Measurements from ENCODE around the gene ZNF488.
"Not testable (repeated sequence)": the region's sequence is repeated elsewhere in the genome, so short reads cannot be mapped to it uniquely, and the experiment has no call there.

Gene ZNF488

GRCh38 chr10:47384148-47384921 is at the start of gene ZNF488:
Gene ZNF488 (minus strand): TSS chr10:47384293. CDS start chr10:47368829, 15,464 bp downstream.
- H3K36me3 ChIP-seq (ENCODE audit: insufficient read depth, low read length), result no peaks in the 10 kb centered on the region
- H3K4me3 ChIP-seq (ENCODE audit: low read depth in 1 of 2, low read length in 2 of 2), result peak within 1 kb of the TSS; percentile 58 to 72
- H3K27me3 ChIP-seq (ENCODE audit: control insufficient read depth in 1 of 2, insufficient read depth in 2 of 2, low read length in 2 of 2), result no peaks in the 10 kb centered on the region
- no peaks in the 10 kb centered on the region for H3K9me3 ChIP-seq (ENCODE audit: low read length)
- peaks cover 4% of the 10 kb centered on the region for H3K4me1 ChIP-seq (ENCODE audit: insufficient read depth, low read length)
- H3K27ac ChIP-seq (ENCODE audit: low read depth, low read length), result peak within 1 kb of the TSS; percentile 45
- no peak within 1 kb of the TSS for H3K9ac ChIP-seq (ENCODE audit: low read length)

DNA sequence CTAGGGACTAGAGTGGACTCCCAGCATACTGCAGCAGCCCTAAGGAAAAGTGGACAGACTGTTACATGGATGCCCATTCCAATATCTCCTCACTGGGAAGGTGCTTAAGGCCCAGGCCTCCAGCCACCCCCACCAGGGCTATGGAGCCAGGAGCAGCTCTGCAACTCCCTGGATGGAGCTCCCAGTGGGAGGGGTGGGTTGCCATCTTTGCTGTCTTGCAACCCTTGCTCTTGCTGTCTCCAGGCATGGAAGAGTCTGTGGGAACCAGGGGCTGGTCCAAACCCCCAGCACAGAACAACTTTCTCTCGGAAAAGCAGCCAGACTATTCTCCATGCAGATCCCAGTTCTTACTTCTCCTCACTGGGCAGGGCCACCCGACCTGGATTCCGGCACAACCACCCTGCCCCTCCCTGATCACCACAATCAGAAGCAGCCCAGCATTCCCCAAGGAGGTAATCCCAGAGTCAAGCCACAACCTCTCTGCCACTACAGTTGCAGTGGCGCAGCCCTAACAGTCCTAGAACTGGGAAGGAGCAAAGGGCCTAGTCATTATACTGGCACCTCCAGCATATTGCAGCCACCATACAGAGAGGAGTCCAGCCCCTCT is 41.8 kb upstream of the ZNF488 start:
- Histone ChIP-seq H3K27me3 (ENCODE audit: control insufficient read depth in 1 of 2, insufficient read depth in 2 of 2, low read length in 2 of 2) (no peaks in the 10 kb centered on the region), H3K9ac (ENCODE audit: low read length) (no peak overlapping the region), H3K36me3 (ENCODE audit: insufficient read depth, low read length) (no peaks in the 10 kb centered on the region), H3K9me3 (ENCODE audit: low read length) (no peaks in the 10 kb centered on the region), H3K4me3 (ENCODE audit: low read depth in 1 of 2, low read length in 2 of 2) (no peak overlapping the region), H3K27ac (ENCODE audit: low read depth, low read length) (no peak overlapping the region), H3K4me1 (ENCODE audit: insufficient read depth, low read length) (no peaks in the 10 kb centered on the region)

GRCh38 chr10:47424231-47424630 is 40.1 kb upstream of the ZNF488 start:
- Histone ChIP-seq H3K36me3 (ENCODE audit: insufficient read depth, low read length) (no peaks in the 10 kb centered on the region), H3K9me3 (ENCODE audit: low read length) (no peaks in the 10 kb centered on the region), H3K27me3 (ENCODE audit: control insufficient read depth in 1 of 2, insufficient read depth in 2 of 2, low read length in 2 of 2) (no peaks in the 10 kb centered on the region), H3K27ac (ENCODE audit: low read depth, low read length) (no peak overlapping the region), H3K9ac (ENCODE audit: low read length) (no peak overlapping the region), H3K4me3 (ENCODE audit: low read depth in 1 of 2, low read length in 2 of 2) (no peak overlapping the region), H3K4me1 (ENCODE audit: insufficient read depth, low read length) (no peaks in the 10 kb centered on the region)

DNA sequence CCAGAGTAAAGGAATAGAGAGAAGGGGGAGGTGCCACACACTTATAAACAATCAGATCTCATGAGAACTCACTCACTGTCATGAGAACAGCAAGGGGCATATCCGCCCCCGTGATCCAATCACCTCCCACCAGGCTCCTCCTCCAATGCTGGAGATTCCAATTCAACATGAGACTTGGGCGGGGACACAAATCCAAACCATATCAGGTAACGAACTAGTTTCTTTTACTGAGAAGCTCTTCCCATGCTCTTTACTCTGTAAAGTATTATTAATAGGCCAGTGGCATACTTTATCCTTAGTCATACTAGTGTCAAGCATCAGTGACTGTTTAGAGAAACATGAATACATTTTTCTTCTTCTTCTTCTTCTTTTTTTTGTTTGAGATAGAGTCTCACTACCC is 39.4 kb upstream of the ZNF488 start:
- Histone ChIP-seq H3K4me3 (ENCODE audit: low read depth in 1 of 2, low read length in 2 of 2) (no peak overlapping the region), H3K27ac (ENCODE audit: low read depth, low read length) (no peak overlapping the region), H3K9ac (ENCODE audit: low read length) (no peak overlapping the region), H3K36me3 (ENCODE audit: insufficient read depth, low read length) (no peaks in the 10 kb centered on the region), H3K27me3 (ENCODE audit: control insufficient read depth in 1 of 2, insufficient read depth in 2 of 2, low read length in 2 of 2) (no peaks in the 10 kb centered on the region), H3K4me1 (ENCODE audit: insufficient read depth, low read length) (no peaks in the 10 kb centered on the region), H3K9me3 (ENCODE audit: low read length) (no peaks in the 10 kb centered on the region)

GRCh38 chr10:47421057-47421952 is 37.2 kb upstream of the ZNF488 start:
- H3K36me3 ChIP-seq (ENCODE audit: insufficient read depth, low read length), result no peaks in the 10 kb centered on the region
- no peak overlapping the region for H3K4me3 ChIP-seq (ENCODE audit: low read depth in 1 of 2, low read length in 2 of 2)
- no peak overlapping the region for H3K27ac ChIP-seq (ENCODE audit: low read depth, low read length)
- H3K9ac ChIP-seq (ENCODE audit: low read length), result no peak overlapping the region
- H3K4me1 ChIP-seq (ENCODE audit: insufficient read depth, low read length), result no peaks in the 10 kb centered on the region
- no peaks in the 10 kb centered on the region for H3K9me3 ChIP-seq (ENCODE audit: low read length)
- no peaks in the 10 kb centered on the region for H3K27me3 ChIP-seq (ENCODE audit: control insufficient read depth in 1 of 2, insufficient read depth in 2 of 2, low read length in 2 of 2)

DNA sequence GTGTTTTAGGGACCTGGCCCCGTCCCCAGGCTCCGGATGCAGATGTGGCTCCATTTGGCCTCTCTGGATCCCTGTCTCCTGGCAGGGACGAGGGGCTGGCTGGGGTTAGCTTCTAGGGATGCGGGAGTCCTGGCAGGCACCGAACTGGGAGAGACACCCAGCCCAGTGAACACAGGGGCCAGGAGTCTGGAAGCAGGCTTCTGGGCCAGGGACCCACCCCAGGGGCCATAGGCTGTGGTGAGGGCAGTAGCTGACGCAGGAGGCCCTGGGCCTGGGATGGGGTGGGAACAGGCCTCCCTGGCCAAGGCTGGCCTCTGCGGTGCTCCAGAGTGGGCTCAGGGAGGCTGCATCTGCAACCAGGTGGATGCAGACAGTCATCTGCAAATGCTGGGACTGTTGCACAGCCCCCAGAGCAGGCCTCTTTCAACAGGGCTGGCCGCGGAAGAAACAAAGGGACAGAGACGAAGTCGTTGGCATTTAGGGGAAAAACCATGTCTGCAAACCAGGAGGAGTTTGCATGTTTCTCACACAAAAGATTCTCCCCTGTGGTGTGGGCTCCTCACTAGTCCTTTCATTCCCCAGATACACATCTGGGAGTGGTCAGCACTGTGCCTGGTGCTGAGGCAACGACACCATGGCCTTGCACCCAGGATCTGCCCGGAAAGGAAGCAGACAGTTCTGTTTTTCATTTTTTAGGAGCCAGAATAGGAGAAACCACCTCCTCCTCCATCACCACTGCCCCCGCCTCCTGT is 36.4 kb upstream of the ZNF488 start:
- Histone ChIP-seq H3K4me1 (ENCODE audit: insufficient read depth, low read length) (no peaks in the 10 kb centered on the region), H3K36me3 (ENCODE audit: insufficient read depth, low read length) (no peaks in the 10 kb centered on the region), H3K9ac (ENCODE audit: low read length) (no peak overlapping the region), H3K4me3 (ENCODE audit: low read depth in 1 of 2, low read length in 2 of 2) (no peak overlapping the region), H3K27me3 (ENCODE audit: control insufficient read depth in 1 of 2, insufficient read depth in 2 of 2, low read length in 2 of 2) (no peaks in the 10 kb centered on the region), H3K9me3 (ENCODE audit: low read length) (no peaks in the 10 kb centered on the region), H3K27ac (ENCODE audit: low read depth, low read length) (no peak overlapping the region)

GRCh38 chr10:47419421-47419820 is 35.3 kb upstream of the ZNF488 start:
- Histone ChIP-seq H3K27ac (ENCODE audit: low read depth, low read length) (no peak overlapping the region), H3K36me3 (ENCODE audit: insufficient read depth, low read length) (no peaks in the 10 kb centered on the region), H3K4me1 (ENCODE audit: insufficient read depth, low read length) (no peaks in the 10 kb centered on the region), H3K4me3 (ENCODE audit: low read depth in 1 of 2, low read length in 2 of 2) (no peak overlapping the region), H3K9ac (ENCODE audit: low read length) (no peak overlapping the region), H3K9me3 (ENCODE audit: low read length) (no peaks in the 10 kb centered on the region), H3K27me3 (ENCODE audit: control insufficient read depth in 1 of 2, insufficient read depth in 2 of 2, low read length in 2 of 2) (no peaks in the 10 kb centered on the region)

DNA sequence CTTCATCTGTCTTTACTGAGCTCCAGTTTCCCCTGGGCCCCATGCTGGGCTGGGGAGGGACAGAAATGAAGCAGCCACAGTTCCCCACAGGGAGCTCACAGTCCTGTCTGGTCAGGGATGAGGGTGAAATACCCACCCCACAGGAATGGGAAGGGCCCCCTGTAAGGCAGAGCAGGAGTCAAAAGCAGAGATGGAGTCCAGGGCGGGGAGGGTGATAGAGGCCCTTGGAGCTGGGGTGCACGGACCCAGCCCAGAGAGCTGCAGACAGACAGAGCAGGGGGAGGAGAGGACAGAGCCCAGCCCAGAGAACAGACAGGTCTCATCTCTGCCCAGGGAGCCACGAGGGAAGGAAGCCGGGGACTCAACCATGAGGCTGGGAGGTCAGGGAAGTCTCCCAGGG is 34.9 kb upstream of the ZNF488 start:
- Histone ChIP-seq H3K9me3 (ENCODE audit: low read length) (no peaks in the 10 kb centered on the region), H3K27ac (ENCODE audit: low read depth, low read length) (no peak overlapping the region), H3K27me3 (ENCODE audit: control insufficient read depth in 1 of 2, insufficient read depth in 2 of 2, low read length in 2 of 2) (no peaks in the 10 kb centered on the region), H3K4me1 (ENCODE audit: insufficient read depth, low read length) (no peaks in the 10 kb centered on the region), H3K36me3 (ENCODE audit: insufficient read depth, low read length) (no peaks in the 10 kb centered on the region), H3K9ac (ENCODE audit: low read length) (no peak overlapping the region), H3K4me3 (ENCODE audit: low read depth in 1 of 2, low read length in 2 of 2) (no peak overlapping the region)

- Histone ChIP-seq H3K9me3 (ENCODE audit: low read length) (no peaks in the 10 kb centered on the region), H3K27ac (ENCODE audit: low read depth, low read length) (no peak overlapping the region), H3K36me3 (ENCODE audit: insufficient read depth, low read length) (no peaks in the 10 kb centered on the region), H3K9ac (ENCODE audit: low read length) (no peak overlapping the region), H3K4me1 (ENCODE audit: insufficient read depth, low read length) (no peaks in the 10 kb centered on the region), H3K27me3 (ENCODE audit: control insufficient read depth in 1 of 2, insufficient read depth in 2 of 2, low read length in 2 of 2) (no peaks in the 10 kb centered on the region), H3K4me3 (ENCODE audit: low read depth in 1 of 2, low read length in 2 of 2) (no peak overlapping the region)
These were observed 34.2 kb upstream of the ZNF488 start for GRCh38 chr10:47418321-47418720.

DNA sequence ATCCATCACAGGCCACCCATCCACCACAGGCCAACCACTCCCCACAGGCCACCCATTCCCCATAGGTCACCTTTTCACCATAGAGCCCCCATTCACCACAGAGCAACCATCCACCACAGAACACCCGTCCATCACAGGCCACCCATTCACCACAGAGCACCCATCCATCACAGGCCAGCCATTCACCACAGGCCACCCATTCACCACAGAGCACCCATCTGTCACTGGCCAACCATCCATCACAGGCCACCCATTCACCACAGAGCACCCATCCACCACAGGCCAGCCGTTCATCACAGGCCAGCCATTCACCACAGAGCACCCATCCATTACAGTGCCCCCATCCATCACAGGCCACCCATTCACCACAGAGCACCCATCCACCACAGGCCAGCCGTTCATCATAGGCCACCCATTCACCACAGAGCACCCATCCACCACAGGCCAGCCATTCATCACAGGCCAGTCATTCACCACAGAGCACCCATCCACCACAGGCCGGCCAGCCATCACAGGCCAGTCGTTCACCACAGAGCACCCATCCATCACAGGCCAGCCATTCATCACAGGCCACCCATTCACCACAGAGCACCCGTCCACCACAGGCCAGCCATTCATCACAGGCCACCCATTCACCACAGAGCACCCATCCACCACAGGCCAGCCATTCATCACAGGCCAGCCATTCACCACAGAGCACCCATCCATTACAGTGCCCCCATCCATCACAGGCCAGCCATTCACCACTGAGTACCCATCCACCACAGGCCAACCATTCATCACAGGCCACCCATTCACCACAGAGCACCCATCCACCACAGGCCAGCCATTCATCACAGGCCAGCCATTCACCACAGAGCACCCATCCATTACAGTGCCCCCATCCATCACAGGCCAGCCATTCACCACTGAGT is 32.5 kb upstream of the ZNF488 start:
- not testable (repeated sequence) for H3K4me3 ChIP-seq (ENCODE audit: low read depth in 1 of 2, low read length in 2 of 2); H3K9me3 ChIP-seq (ENCODE audit: low read length); H3K27me3 ChIP-seq (ENCODE audit: control insufficient read depth in 1 of 2, insufficient read depth in 2 of 2, low read length in 2 of 2); H3K9ac ChIP-seq (ENCODE audit: low read length); H3K4me1 ChIP-seq (ENCODE audit: insufficient read depth, low read length); H3K36me3 ChIP-seq (ENCODE audit: insufficient read depth, low read length); H3K27ac ChIP-seq (ENCODE audit: low read depth, low read length)
